Esophagus muscularis mucosa (tissue), 4 donors: ENCODE results near the gene PYROXD2.

Experiments used
- EP300 ChIP-seq: sonication (generic); formaldehyde crosslinking; IDR thresholded peaks from one replicate; pipeline ENCODE4 v1.6.1; 2017; ENCODE audit warnings: antibody characterized with exemption
- POLR2A ChIP-seq: fragments of 450-650 bp; IDR thresholded peaks from one replicate; pipeline ENCODE4 v1.6.1; 2017; ENCODE audit warnings: antibody characterized with exemption, moderate library complexity, mild to moderate bottlenecking, low read depth
- TF ChIP-seq, protein P1 (sequence below), 3 experiments: fragments of 200-600 bp in 2 of 3; fragments of 450-650 bp in 1 of 3; sonication (generic) in 2 of 3; IDR thresholded peaks; one replicate each; pipeline ENCODE4 v1.5.1; 2017 to 2019; ENCODE audit warnings: antibody characterized with exemption in 3 of 3, mild to moderate bottlenecking in 2 of 3, moderate library complexity in 1 of 3

GRCh38 chr10:98438715-98439114 is 23.7 kb upstream of the PYROXD2 start:
- TF ChIP-seq POLR2A (no peak), EP300 (no peak)
- TF ChIP-seq, protein P1, sequence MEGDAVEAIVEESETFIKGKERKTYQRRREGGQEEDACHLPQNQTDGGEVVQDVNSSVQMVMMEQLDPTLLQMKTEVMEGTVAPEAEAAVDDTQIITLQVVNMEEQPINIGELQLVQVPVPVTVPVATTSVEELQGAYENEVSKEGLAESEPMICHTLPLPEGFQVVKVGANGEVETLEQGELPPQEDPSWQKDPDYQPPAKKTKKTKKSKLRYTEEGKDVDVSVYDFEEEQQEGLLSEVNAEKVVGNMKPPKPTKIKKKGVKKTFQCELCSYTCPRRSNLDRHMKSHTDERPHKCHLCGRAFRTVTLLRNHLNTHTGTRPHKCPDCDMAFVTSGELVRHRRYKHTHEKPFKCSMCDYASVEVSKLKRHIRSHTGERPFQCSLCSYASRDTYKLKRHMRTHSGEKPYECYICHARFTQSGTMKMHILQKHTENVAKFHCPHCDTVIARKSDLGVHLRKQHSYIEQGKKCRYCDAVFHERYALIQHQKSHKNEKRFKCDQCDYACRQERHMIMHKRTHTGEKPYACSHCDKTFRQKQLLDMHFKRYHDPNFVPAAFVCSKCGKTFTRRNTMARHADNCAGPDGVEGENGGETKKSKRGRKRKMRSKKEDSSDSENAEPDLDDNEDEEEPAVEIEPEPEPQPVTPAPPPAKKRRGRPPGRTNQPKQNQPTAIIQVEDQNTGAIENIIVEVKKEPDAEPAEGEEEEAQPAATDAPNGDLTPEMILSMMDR (IDR thresholded peaks at IDR 0.05), result no peak
